Measurements from ENCODE around the gene SH3TC2.

SH3TC2 gene

GRCh38 chr5:149001162-149001561 lies 61.7 kb downstream of the SH3TC2 start:
- TF ChIP-seq FOXP2 (optimal IDR thresholded peaks at IDR 0.05; ENCODE audit: borderline replicate concordance, extremely low read depth, extremely low read length, insufficient read depth) (no peak), TAF1 (IDR thresholded peaks at IDR 0.05; ENCODE audit: borderline replicate concordance, insufficient read depth, low read length) (no peak), POLR2AphosphoS5 (IDR thresholded peaks at IDR 0.05; ENCODE audit: low read depth, low read length) (no peak), REST (IDR thresholded peaks at IDR 0.05; ENCODE audit: insufficient read depth in 1 of 2, low read depth in 2 of 2, low read length in 2 of 2) (no peak), SIN3A (IDR thresholded peaks at IDR 0.05; ENCODE audit: borderline replicate concordance, insufficient read depth, low read length) (no peak)

DNA sequence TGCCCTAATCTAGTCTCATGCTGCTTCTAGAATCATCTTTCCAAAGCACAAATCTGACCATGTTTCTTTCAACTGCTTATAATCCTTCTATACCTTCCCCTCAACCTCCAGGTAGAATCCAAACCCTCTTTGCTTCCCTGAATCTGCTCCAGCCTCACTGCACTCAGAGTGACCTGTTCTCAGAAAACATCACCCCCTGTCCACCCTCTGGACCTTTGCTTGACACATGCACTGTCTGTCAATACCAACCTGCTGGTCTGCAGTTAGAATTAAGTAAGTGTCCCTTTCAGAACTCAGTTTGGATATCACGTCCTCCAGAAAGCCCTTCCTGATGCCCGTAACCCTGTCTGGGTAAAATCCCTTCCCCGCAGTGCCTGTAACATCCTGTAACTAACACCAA lies 63.1 kb downstream of the SH3TC2 start:
- TF ChIP-seq REST (IDR thresholded peaks at IDR 0.05; ENCODE audit: insufficient read depth in 1 of 2, low read depth in 2 of 2, low read length in 2 of 2): no peak

GRCh38 chr5:148998174-148998797 lies 64.6 kb downstream of the SH3TC2 start:
- TF ChIP-seq TAF1 (IDR thresholded peaks at IDR 0.05; ENCODE audit: borderline replicate concordance, insufficient read depth, low read length): no peak
- TF ChIP-seq POLR2AphosphoS5 (IDR thresholded peaks at IDR 0.05; ENCODE audit: low read depth, low read length): no peak
- TF ChIP-seq FOXP2 (optimal IDR thresholded peaks at IDR 0.05; ENCODE audit: borderline replicate concordance, extremely low read depth, extremely low read length, insufficient read depth): no peak
- no peak for TF ChIP-seq SIN3A (IDR thresholded peaks at IDR 0.05; ENCODE audit: borderline replicate concordance, insufficient read depth, low read length)
- TF ChIP-seq REST (IDR thresholded peaks at IDR 0.05; ENCODE audit: insufficient read depth in 1 of 2, low read depth in 2 of 2, low read length in 2 of 2): no peak

DNA sequence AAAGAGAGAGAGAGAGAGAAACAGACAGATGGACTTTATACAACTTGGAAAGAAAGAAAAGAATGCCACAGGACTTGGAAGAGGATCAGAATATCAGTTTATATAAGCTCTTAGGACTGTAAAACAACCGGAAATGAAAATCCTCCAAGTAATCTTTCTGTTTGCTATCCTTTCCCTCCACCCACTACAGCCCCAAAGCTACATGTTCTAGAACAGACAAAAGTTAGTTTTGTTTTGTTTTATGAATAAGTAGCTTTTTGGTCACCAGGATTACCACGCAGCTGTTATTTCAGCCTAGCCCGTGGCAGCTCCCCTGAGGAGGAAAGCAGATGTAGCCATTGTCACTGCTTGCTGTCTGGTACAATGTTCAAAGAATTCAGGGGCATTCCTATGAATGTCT lies 66.6 kb downstream of the SH3TC2 start:
- TF ChIP-seq REST (IDR thresholded peaks at IDR 0.05; ENCODE audit: insufficient read depth in 1 of 2, low read depth in 2 of 2, low read length in 2 of 2) (no peak), POLR2AphosphoS5 (IDR thresholded peaks at IDR 0.05; ENCODE audit: low read depth, low read length) (no peak)

GRCh38 chr5:148995791-148996190 lies 67.1 kb downstream of the SH3TC2 start:
- TF ChIP-seq REST (IDR thresholded peaks at IDR 0.05; ENCODE audit: insufficient read depth in 1 of 2, low read depth in 2 of 2, low read length in 2 of 2): no peak
- no peak for TF ChIP-seq SIN3A (IDR thresholded peaks at IDR 0.05; ENCODE audit: borderline replicate concordance, insufficient read depth, low read length)
- no peak for TF ChIP-seq POLR2AphosphoS5 (IDR thresholded peaks at IDR 0.05; ENCODE audit: low read depth, low read length)

Measured in PFSK-1 (cell line).